PC-9 (cell line): ENCODE data around the gene OR51B5.

Experiments used
- CTCF ChIP-seq: fragments of 200-600 bp; sonication (generic); conservative IDR thresholded peaks from 2 replicates; pipeline ENCODE4 v1.6.1; 2017; ENCODE audit warnings: mixed run types, antibody characterized with exemption, mild to moderate bottlenecking, moderate library complexity
- EZH2 ChIP-seq: fragments of 200-600 bp; sonication (generic); IDR thresholded peaks from 2 replicates; pipeline ENCODE4 v1.8.0; 2017; ENCODE audit warnings: antibody characterized with exemption, low read depth

GRCh38 chr11:5335170-5335569 lies 8.2 kb downstream of the OR51B5 start:
- TF ChIP-seq EZH2 (no peak), CTCF (no peak)
